HEK293 (cell line): ENCODE measurements around the gene ZNF514.
A peak's percentile ranks its signal among the peaks of the same experiment; 100 is the strongest.

ENCODE experiments used
- CTCF ChIA-PET: fragments of 350-600 bp; formaldehyde crosslinking; extraction: SDS; loops from one replicate; lab custom pipeline; 2021; ENCODE audit warnings: antibody characterized with exemption; lab: Yijun Ruan, JAX
- POLR2A ChIA-PET: fragments of 300-600 bp; formaldehyde crosslinking; extraction: SDS; loops from one replicate; lab custom pipeline; 2020; ENCODE audit warnings: antibody characterized with exemption, inconsistent platforms; lab: Yijun Ruan, JAX
- H3K27ac ChIP-seq: fragments of 200-500 bp; sonication (Bioruptor generic); 2 replicates; pipeline ENCODE4 v1.5.1; 2014; ENCODE audit warnings: low read depth, low read length, control low read depth, inconsistent platforms; ENCODE audit errors: extremely low read depth
- H3K36me3 ChIP-seq, 2 experiments: fragments of 200-500 bp in 1 of 2; sonication (Bioruptor generic) in 1 of 2; 1 replicate in 1 of 2; 2 replicates in 1 of 2; pipeline ENCODE4 v1.5.1; 2014 to 2017; ENCODE audit warnings: inconsistent platforms in 2 of 2, low read length in 2 of 2; ENCODE audit not compliant: control insufficient read depth in 2 of 2, insufficient read depth in 1 of 2
- H3K4me1 ChIP-seq: fragments of 200-500 bp; sonication (Bioruptor generic); 2 replicates; pipeline ENCODE4 v1.5.1; 2014; ENCODE audit warnings: mild to moderate bottlenecking, low read length, inconsistent platforms; ENCODE audit not compliant: control insufficient read depth, insufficient read depth
- H3K4me3 ChIP-seq: 2 replicates; pipeline ENCODE4 v1.5.1; 2011; ENCODE audit warnings: low read depth, mild to moderate bottlenecking, control low read depth, low read length, moderate library complexity
- H3K9me3 ChIP-seq: fragments of 200-500 bp; sonication (Bioruptor generic); 2 replicates; pipeline ENCODE4 v1.5.1; 2014; ENCODE audit warnings: low read depth, low read length, inconsistent platforms; ENCODE audit not compliant: control insufficient read depth, insufficient read depth
- GLIS1 ChIP-seq: fragments of 450-650 bp; formaldehyde crosslinking; IDR thresholded peaks from 2 replicates; pipeline ENCODE4 v1.5.1; 2016; ENCODE audit warnings: missing biosample characterization, missing genetic modification characterization
- GLIS2 ChIP-seq: fragments of 450-650 bp; formaldehyde crosslinking; IDR thresholded peaks from 2 replicates; pipeline ENCODE4 v1.5.1; 2016; ENCODE audit warnings: missing biosample characterization, missing genetic modification characterization
- KLF1 ChIP-seq: fragments of 450-650 bp; formaldehyde crosslinking; IDR thresholded peaks from 2 replicates; pipeline ENCODE4 v1.5.1; 2016; ENCODE audit warnings: missing biosample characterization, missing genetic modification characterization
- YY2 ChIP-seq: fragments of 450-650 bp; formaldehyde crosslinking; IDR thresholded peaks from 2 replicates; pipeline ENCODE4 v1.5.1; 2016; ENCODE audit warnings: missing biosample characterization, missing genetic modification characterization
- ZBTB20 ChIP-seq: fragments of 450-650 bp; formaldehyde crosslinking; IDR thresholded peaks from 2 replicates; pipeline ENCODE4 v1.5.1; 2016; ENCODE audit warnings: missing biosample characterization, missing genetic modification characterization
- ZBTB48 ChIP-seq: fragments of 450-650 bp; formaldehyde crosslinking; IDR thresholded peaks from 2 replicates; pipeline ENCODE4 v1.5.1; 2016; ENCODE audit warnings: missing biosample characterization, missing genetic modification characterization
- ZIC2 ChIP-seq: fragments of 450-650 bp; formaldehyde crosslinking; IDR thresholded peaks from 2 replicates; pipeline ENCODE4 v1.5.1; 2016; ENCODE audit warnings: missing biosample characterization, missing genetic modification characterization
- ZNF175 ChIP-seq: fragments of 450-650 bp; formaldehyde crosslinking; IDR thresholded peaks from 2 replicates; pipeline ENCODE4 v1.5.1; 2016; ENCODE audit warnings: missing biosample characterization, missing genetic modification characterization
- ZNF19 ChIP-seq: fragments of 450-650 bp; formaldehyde crosslinking; IDR thresholded peaks from 2 replicates; pipeline ENCODE4; 2016; ENCODE audit warnings: missing biosample characterization, missing genetic modification characterization, low read depth
- ZNF221 ChIP-seq: fragments of 450-650 bp; formaldehyde crosslinking; IDR thresholded peaks from 2 replicates; pipeline ENCODE4 v1.5.1; 2017; ENCODE audit warnings: missing biosample characterization, missing genetic modification characterization, borderline replicate concordance
- ZNF266 ChIP-seq: fragments of 450-650 bp; formaldehyde crosslinking; IDR thresholded peaks from 2 replicates; pipeline ENCODE4 v1.5.1; 2016; ENCODE audit warnings: missing biosample characterization, missing genetic modification characterization, low read depth
- ZNF341 ChIP-seq: fragments of 450-650 bp; formaldehyde crosslinking; IDR thresholded peaks from 2 replicates; pipeline ENCODE4; 2016; ENCODE audit warnings: low read depth, missing biosample characterization, missing genetic modification characterization
- ZXDB ChIP-seq: fragments of 450-650 bp; formaldehyde crosslinking; IDR thresholded peaks from 2 replicates; pipeline ENCODE4 v1.5.1; 2016; ENCODE audit warnings: missing biosample characterization, missing genetic modification characterization
- TF ChIP-seq, protein P1 (sequence below): fragments of 450-650 bp; formaldehyde crosslinking; conservative IDR thresholded peaks from 2 replicates; pipeline ENCODE4 v1.5.1; 2016; ENCODE audit warnings: low read depth, missing biosample characterization, missing genetic modification characterization
- TF ChIP-seq, protein P2 (sequence below): fragments of 450-650 bp; formaldehyde crosslinking; IDR thresholded peaks from 2 replicates; pipeline ENCODE4 v1.5.1; 2016; ENCODE audit warnings: missing biosample characterization, missing genetic modification characterization
- TF ChIP-seq, protein P3 (sequence below): fragments of 450-650 bp; formaldehyde crosslinking; optimal IDR thresholded peaks from 2 replicates; pipeline ENCODE3; 2016; ENCODE audit warnings: missing biosample characterization, mild to moderate bottlenecking, missing genetic modification characterization
- TF ChIP-seq, protein P4 (sequence below): fragments of 450-650 bp; formaldehyde crosslinking; IDR thresholded peaks from 2 replicates; pipeline ENCODE4; 2016; ENCODE audit warnings: missing biosample characterization, missing genetic modification characterization

Gene ZNF514

DNA sequence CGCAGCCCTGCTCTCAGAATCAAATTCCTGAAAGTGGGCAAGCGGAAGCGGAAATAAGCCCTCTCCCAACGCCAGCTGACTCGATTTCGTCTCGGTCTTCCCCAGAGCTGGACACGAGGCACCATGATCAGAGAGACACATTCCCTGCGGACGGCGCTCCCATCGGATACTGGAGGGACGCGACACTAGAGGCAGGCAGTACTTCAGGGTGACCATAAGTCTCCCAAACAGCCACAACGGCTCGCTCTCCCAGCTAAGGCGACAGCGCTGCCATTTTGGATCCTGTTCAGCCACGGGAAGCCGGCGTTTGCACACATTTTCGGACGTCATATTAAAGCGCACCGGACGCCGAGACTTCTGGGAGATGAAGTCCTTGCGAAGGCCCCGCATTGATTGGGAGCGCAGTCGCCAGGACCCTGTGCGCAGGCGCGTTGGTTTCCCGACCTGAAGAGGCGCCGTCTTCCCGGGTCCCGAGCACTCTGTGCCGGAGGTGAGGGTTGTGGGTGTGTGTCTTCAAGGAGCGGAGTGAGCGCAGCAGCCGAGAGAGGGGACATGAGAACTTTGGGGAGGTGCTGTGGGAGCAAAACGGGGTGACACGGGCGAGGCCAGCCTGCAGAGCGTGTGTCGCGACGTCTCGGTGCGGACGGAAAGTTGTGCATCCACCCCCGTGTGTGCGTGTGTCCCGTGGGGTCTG is 5.9 kb upstream of the ZNF514 start, which contains the start of gene ZNF2 (continued):
- TF ChIP-seq, protein P1, sequence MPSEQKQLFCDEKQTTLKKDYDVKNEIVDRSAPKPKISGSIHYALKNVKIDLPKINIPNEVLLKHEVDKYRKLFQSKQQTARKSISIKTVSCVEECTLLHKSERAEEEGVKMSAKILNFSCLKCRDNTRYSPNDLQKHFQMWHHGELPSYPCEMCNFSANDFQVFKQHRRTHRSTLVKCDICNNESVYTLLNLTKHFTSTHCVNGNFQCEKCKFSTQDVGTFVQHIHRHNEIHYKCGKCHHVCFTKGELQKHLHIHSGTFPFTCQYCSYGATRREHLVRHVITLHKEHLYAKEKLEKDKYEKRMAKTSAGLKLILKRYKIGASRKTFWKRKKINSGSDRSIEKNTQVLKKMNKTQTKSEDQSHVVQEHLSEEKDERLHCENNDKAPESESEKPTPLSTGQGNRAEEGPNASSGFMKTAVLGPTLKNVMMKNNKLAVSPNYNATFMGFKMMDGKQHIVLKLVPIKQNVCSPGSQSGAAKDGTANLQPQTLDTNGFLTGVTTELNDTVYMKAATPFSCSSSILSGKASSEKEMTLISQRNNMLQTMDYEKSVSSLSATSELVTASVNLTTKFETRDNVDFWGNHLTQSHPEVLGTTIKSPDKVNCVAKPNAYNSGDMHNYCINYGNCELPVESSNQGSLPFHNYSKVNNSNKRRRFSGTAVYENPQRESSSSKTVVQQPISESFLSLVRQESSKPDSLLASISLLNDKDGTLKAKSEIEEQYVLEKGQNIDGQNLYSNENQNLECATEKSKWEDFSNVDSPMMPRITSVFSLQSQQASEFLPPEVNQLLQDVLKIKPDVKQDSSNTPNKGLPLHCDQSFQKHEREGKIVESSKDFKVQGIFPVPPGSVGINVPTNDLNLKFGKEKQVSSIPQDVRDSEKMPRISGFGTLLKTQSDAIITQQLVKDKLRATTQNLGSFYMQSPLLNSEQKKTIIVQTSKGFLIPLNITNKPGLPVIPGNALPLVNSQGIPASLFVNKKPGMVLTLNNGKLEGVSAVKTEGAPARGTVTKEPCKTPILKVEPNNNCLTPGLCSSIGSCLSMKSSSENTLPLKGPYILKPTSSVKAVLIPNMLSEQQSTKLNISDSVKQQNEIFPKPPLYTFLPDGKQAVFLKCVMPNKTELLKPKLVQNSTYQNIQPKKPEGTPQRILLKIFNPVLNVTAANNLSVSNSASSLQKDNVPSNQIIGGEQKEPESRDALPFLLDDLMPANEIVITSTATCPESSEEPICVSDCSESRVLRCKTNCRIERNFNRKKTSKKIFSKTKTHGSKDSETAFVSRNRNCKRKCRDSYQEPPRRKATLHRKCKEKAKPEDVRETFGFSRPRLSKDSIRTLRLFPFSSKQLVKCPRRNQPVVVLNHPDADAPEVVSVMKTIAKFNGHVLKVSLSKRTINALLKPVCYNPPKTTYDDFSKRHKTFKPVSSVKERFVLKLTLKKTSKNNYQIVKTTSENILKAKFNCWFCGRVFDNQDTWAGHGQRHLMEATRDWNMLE (tag by site-specific recombination), result peak; percentile 94
- TF ChIP-seq, protein P2, sequence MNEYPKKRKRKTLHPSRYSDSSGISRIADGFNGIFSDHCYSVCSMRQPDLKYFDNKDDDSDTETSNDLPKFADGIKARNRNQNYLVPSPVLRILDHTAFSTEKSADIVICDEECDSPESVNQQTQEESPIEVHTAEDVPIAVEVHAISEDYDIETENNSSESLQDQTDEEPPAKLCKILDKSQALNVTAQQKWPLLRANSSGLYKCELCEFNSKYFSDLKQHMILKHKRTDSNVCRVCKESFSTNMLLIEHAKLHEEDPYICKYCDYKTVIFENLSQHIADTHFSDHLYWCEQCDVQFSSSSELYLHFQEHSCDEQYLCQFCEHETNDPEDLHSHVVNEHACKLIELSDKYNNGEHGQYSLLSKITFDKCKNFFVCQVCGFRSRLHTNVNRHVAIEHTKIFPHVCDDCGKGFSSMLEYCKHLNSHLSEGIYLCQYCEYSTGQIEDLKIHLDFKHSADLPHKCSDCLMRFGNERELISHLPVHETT (tag by site-specific recombination), result peak; percentile 63; the same call in 1 of the 2 replicates
- TF ChIP-seq ZNF221 (tag by site-specific recombination), result no peak
- TF ChIP-seq YY2 (tag by site-specific recombination), result peak; percentile 91
- TF ChIP-seq, protein P3, sequence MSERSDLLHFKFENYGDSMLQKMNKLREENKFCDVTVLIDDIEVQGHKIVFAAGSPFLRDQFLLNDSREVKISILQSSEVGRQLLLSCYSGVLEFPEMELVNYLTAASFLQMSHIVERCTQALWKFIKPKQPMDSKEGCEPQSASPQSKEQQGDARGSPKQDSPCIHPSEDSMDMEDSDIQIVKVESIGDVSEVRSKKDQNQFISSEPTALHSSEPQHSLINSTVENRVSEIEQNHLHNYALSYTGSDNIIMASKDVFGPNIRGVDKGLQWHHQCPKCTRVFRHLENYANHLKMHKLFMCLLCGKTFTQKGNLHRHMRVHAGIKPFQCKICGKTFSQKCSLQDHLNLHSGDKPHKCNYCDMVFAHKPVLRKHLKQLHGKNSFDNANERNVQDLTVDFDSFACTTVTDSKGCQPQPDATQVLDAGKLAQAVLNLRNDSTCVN (tag by site-specific recombination), result peak; percentile 35
- TF ChIP-seq, all 188 proteins: peak for 43

DNA sequence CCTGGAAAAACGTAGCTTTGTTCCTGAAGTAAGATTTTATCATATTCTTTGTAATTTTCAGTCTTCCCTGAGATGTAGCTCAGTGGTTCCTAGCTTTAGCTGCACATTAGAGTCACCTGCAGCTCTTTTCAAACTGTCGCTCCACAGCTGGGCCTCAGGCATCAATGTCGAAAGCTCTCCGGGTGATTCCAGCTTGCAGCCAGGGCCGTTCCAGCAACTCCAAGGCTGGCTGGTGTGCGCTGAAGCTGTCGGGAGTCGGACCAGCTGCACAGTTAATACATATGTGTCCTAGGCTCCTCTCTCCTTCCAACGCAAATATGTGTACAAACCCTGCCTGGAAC is 5.4 kb upstream of the ZNF514 start:
- POLR2A ChIA-PET, result interaction anchor here (1.1 to 1.2 kb wide), 2 partner anchors 43 to 169 kb away, joined by 3 to 9 read pairs; partner anchors contain the start of gene MRPS5
- Histone ChIP-seq H3K27ac (peak overlapping the region; percentile 53; the same call in 1 of the 2 replicates), H3K36me3 (peaks cover 0 to 6% of the 10 kb centered on the region in 2 experiments; a peak in 1 of 3 replicates), H3K4me1 (no peaks in the 10 kb centered on the region), H3K9me3 (no peaks in the 10 kb centered on the region), H3K4me3 (peak overlapping the region; percentile 98)
- CTCF ChIA-PET, result interaction anchor here (1.5 kb wide), 1 partner anchor 50 kb away, joined by 8 read pairs; no protein-coding TSS in a partner anchor
- no peak for TF ChIP-seq ZNF266 (tag by site-specific recombination)

DNA sequence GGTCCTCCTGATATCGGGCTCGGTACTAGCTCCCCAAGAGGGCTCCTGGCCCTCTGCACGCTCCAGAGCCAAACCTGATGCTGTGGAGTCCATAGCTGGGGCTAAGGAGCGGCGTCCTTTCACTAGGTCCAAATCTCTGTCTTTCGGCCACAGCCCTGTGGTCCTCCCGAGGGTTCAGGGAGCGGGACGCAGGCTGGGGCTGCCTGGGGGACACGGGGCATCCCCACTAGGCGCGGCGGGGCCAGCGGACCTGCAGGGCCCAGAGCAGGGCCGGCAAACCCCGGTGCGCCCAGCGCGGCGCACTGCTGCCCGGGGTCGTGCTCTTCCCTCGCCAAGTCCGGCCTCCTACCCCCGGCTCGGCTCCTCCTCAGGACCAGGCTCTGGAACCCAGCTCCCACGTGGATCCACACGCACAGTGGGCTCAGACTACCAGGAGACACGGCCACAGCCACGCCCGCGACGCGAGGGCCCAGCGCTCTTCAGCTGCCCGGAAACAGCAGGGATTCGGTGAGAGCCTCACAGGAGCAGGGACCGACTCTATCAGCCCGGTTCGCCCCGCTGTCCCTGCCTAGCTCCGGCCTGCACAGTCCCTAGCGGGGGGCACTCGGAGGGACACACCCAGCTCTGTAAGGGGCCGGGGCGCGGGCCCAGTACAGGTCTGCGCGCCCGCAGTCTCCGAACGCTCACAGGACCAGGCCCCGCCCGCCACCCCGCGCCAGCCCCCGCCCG is 593 bp downstream of the ZNF514 start:
- POLR2A ChIA-PET, result interaction anchor here (0.7 to 1.4 kb wide), 3 partner anchors 9 to 38 kb away, joined by 3 to 4 read pairs (median 3); partner anchors contain the start of gene MRPS5
- H3K27ac ChIP-seq, result peak overlapping the region; percentile 60; the same call in 1 of the 2 replicates
- H3K9me3 ChIP-seq, result no peaks in the 10 kb centered on the region
- H3K4me3 ChIP-seq, result peak overlapping the region; percentile 61
- H3K4me1 ChIP-seq, result no peaks in the 10 kb centered on the region
- peaks cover 0 to 49% of the 10 kb centered on the region in 2 experiments; a peak in 2 of 3 replicates for H3K36me3 ChIP-seq
- CTCF ChIA-PET, result no interaction called here
- TF ChIP-seq GLIS1 (tag by site-specific recombination), result peak; percentile 54
- TF ChIP-seq, protein P4, sequence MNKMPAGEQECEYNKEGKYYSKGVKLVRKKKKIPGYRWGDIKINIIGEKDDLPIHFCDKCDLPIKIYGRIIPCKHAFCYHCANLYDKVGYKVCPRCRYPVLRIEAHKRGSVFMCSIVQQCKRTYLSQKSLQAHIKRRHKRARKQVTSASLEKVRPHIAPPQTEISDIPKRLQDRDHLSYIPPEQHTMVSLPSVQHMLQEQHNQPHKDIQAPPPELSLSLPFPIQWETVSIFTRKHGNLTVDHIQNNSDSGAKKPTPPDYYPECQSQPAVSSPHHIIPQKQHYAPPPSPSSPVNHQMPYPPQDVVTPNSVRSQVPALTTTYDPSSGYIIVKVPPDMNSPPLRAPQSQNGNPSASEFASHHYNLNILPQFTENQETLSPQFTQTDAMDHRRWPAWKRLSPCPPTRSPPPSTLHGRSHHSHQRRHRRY, result no peak
- TF ChIP-seq ZBTB48 (tag by site-specific recombination), result peak; percentile 73
- peak; percentile 12; the same call in 1 of the 2 replicates for TF ChIP-seq ZBTB20 (tag by site-specific recombination)
- peak; percentile 70; the same call in 1 of the 2 replicates for TF ChIP-seq ZIC2 (tag by site-specific recombination)
- TF ChIP-seq KLF1 (tag by site-specific recombination), result peak; percentile 40; the same call in 1 of the 2 replicates
- TF ChIP-seq GLIS2 (tag by site-specific recombination), result peak; percentile 35; the same call in 1 of the 2 replicates
- no peak for TF ChIP-seq ZNF341
- 0 out of 2 replicates have a peak, but pooled peaks have one; percentile 39 for TF ChIP-seq ZXDB (tag by site-specific recombination)
- no peak for TF ChIP-seq ZNF175
- TF ChIP-seq, protein P3 (tag by site-specific recombination), result peak; percentile 54
- TF ChIP-seq ZNF19 (tag by site-specific recombination), result no peak
